ENCODE data around the gene MYO1D. TPM values are rescaled to one million over a fixed set of nuclear protein-coding genes. Genes with fewer than 3 reads are reported as not detected.

Gene MYO1D
- total and polyA plus RNA-seq, 12 donors, result 13.6 to 103 (median 59.8) TPM

DNA sequence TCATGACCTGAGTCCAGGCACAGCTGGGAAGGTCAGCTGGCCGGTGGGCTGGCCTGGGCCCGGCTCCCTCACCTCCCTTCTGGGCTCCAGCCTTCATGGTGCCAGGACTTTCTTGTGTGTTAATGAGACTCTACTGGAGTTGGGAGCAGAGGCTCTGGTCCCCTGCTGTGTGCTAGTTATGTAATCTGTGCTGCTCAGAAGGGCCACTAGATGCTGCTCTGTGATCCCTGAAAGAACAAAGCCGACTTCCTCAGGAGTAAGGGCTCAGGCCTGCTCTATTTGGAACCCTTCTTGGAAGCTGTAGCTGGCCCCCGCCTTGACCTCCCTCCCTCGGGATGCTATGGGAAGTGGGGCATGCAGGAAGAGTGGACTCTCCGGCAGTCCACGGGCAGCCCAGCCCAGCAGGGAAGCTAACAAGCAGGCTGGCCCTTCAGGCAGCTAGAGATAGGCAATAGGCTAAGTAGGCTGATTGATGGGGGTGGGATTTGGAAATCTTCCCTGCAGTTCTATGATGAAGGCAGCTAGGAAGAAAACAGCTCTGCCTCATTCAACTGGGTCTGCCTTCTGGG lies 393.4 kb downstream of the MYO1D start:
- 10 to 17% (median 12%) methylated on average over 2 to 7 of the region's 7 CpGs for WGBS, 4 donors
- Histone ChIP-seq H3K36me3 (replicated peaks in 1 of 2) (peaks cover 0 to 43% of the 10 kb centered on the region in 2 donors), H3K4me1 (replicated peaks in 1 of 2) (peaks cover 24 to 26% of the 10 kb centered on the region in 2 donors), H3K9me3 (replicated peaks in 1 of 3) (no peaks in the 10 kb centered on the region), H3K27ac (peak overlapping the region in 4 of 5 donors; percentile 68 to 87 (median 74)), H3K27me3 (no peaks in the 10 kb centered on the region), H3K4me3 (no peak overlapping the region)
- TF ChIP-seq, protein P1, sequence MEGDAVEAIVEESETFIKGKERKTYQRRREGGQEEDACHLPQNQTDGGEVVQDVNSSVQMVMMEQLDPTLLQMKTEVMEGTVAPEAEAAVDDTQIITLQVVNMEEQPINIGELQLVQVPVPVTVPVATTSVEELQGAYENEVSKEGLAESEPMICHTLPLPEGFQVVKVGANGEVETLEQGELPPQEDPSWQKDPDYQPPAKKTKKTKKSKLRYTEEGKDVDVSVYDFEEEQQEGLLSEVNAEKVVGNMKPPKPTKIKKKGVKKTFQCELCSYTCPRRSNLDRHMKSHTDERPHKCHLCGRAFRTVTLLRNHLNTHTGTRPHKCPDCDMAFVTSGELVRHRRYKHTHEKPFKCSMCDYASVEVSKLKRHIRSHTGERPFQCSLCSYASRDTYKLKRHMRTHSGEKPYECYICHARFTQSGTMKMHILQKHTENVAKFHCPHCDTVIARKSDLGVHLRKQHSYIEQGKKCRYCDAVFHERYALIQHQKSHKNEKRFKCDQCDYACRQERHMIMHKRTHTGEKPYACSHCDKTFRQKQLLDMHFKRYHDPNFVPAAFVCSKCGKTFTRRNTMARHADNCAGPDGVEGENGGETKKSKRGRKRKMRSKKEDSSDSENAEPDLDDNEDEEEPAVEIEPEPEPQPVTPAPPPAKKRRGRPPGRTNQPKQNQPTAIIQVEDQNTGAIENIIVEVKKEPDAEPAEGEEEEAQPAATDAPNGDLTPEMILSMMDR (IDR thresholded peaks at IDR 0.05), result peak; percentile 36 to 85 (median 80)
- peak in 1 of 2 donors; percentile 36 for TF ChIP-seq POLR2A (IDR thresholded peaks at IDR 0.05)
- intact Hi-C loops (cut with DNase I), result loop anchor here (10.0 kb wide), 2 partner anchors 261 to 271 kb away; no protein-coding TSS in a partner anchor
- peak; percentile 68 to 91 (median 86) for DNase-seq

DNA sequence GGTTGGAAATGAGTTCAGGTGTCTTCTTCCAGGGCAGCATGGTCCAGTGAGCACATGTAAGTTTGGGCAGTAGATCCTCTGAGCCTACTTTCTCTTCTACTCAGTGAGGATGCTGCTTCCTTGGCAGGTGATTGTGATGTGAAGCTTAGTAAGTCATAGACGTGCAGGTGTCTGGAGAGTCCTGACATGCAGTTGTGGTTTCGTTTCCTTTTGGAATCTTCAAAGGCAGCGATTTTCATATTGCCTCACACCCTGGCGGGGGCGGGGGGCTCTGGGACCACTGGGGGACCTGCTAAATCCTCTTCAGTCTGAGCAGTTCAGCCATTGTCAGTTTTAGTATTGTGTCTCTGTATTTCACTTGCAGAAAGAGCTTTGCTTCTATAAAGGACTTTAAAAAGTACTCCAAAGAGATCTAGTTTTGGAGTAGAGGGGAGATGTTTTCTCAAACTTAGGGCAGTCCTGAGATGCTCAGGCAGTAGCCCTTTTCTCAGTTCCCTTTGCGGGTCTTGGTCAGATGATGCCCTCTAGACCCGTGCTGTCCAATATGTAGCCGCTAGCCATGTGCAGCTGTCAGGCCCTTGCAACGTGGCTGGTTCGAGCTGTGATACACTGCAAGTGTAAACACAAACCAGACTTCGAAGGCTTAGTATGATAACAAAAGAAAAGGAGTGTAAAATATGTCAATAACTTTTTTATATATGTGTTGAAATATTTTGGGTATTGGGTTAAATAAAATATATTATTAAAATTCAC lies 394.2 kb downstream of the MYO1D start:
- DNase-seq, result peak in 2 of 7 donors; percentile 8 to 53
- TF ChIP-seq POLR2A (IDR thresholded peaks at IDR 0.05), result no peak
- TF ChIP-seq, protein P1 (IDR thresholded peaks at IDR 0.05), result no peak

DNA sequence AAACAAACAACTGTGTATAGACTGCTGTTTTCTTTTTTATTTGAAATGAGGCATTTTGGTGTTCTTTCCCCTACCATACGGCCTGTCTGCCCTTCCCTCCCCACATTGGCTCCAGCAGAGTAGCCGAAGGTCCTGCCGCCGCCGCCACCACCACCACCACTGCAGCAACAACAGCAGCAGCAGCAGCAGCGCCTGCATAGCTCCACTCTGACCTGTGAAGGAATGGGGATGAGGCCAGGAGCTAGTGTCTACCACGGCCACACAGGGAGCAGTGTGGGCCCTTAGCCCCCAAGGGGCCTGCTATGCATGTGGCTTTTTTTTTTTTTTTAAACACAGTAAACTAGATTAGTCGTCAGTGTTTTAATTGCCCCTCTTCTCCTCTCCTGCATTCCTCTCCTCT lies 395.7 kb downstream of the MYO1D start:
- intact Hi-C loops (cut with DNase I), result loop anchor here (10.0 kb wide), 2 partner anchors 264 to 274 kb away; no protein-coding TSS in a partner anchor
- Histone ChIP-seq H3K4me3 (no peak overlapping the region), H3K27ac (no peak overlapping the region), H3K4me1 (replicated peaks in 1 of 2) (peaks cover 24 to 26% of the 10 kb centered on the region in 2 donors), H3K36me3 (replicated peaks in 1 of 2) (peaks cover 0 to 67% of the 10 kb centered on the region in 2 donors), H3K27me3 (no peaks in the 10 kb centered on the region), H3K9me3 (replicated peaks in 1 of 3) (no peaks in the 10 kb centered on the region)
- TF ChIP-seq, protein P1 (IDR thresholded peaks at IDR 0.05), result no peak
- no peak for TF ChIP-seq POLR2A (IDR thresholded peaks at IDR 0.05)
- DNase-seq, result peak in 2 of 7 donors; percentile 12 to 43
- WGBS, 4 donors, result 81 to 89% (median 87%) methylated on average over 8 of the region's 8 CpGs

More for the DNA sequence above, 394.2 kb downstream of the MYO1D start:
- Histone ChIP-seq H3K4me3 (no peak overlapping the region), H3K27me3 (no peaks in the 10 kb centered on the region), H3K4me1 (replicated peaks in 1 of 2) (peaks cover 24 to 26% of the 10 kb centered on the region in 2 donors), H3K36me3 (replicated peaks in 1 of 2) (peaks cover 0 to 51% of the 10 kb centered on the region in 2 donors), H3K9me3 (replicated peaks in 1 of 3) (no peaks in the 10 kb centered on the region), H3K27ac (peak overlapping the region in 3 of 5 donors; percentile 69 to 87 (median 79))
- intact Hi-C loops (cut with DNase I), result loop anchor here (10.0 kb wide), 2 partner anchors 262 to 272 kb away; no protein-coding TSS in a partner anchor
- WGBS, 4 donors, result 70 to 77% (median 71%) methylated on average over 11 of the region's 11 CpGs

DNA sequence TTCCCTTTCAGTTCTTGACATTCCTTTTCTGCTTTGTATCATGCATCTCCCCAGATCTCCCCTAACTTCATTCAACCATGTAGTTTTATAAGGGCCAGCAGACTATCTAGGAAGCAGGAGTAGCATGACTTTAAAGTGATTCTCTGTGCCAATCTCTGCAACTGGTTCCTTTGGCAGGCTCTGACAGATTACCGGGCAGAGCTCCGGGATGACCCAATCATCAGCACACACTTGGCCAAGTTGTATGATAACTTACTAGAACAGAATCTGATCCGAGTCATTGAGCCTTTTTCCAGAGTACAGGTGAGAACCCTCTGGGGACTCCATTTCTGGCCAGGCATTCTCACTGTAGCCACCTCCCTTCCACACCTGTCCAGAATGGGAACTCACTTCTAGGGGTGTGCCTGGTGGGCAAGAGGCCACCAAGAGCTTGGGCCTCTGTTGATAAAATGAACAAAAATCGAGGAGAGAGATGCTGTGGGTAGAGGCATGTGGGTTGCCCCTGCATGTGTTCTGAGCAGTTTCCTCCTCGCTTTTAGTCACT lies 397.8 kb downstream of the MYO1D start:
- no peak overlapping the region for H3K27ac ChIP-seq
- H3K4me3 ChIP-seq, result no peak overlapping the region
- WGBS, 4 donors, result 62 to 74% (median 71%) methylated on average over 5 of the region's 5 CpGs
- intact Hi-C loops (cut with DNase I), result no loop called here
- H3K9me3 ChIP-seq (replicated peaks in 1 of 3), result no peaks in the 10 kb centered on the region
- no peak for TF ChIP-seq POLR2A (IDR thresholded peaks at IDR 0.05)
- TF ChIP-seq, protein P1 (IDR thresholded peaks at IDR 0.05), result no peak
- no peaks in the 10 kb centered on the region for H3K27me3 ChIP-seq
- DNase-seq, result no peak
- H3K4me1 ChIP-seq (replicated peaks in 1 of 2), result peaks cover 12 to 14% of the 10 kb centered on the region in 2 donors
- peaks cover 0 to 87% of the 10 kb centered on the region in 2 donors for H3K36me3 ChIP-seq (replicated peaks in 1 of 2)

Data from adrenal gland (tissue), 12 donors.